AG08395 (cell line): ENCODE measurements around the gene PDZD2.
A peak's percentile ranks its signal among the peaks of the same experiment; 100 is the strongest.
"Not testable (repeated sequence)": the region's sequence is repeated elsewhere in the genome, so short reads cannot be mapped to it uniquely, and the experiment has no call there.

Experiments used
- DNase-seq: peaks from one replicate; pipeline ENCODE4 v3.0.0; 2012; ENCODE audit warnings: mixed read lengths, low spot score

PDZD2 gene

DNA sequence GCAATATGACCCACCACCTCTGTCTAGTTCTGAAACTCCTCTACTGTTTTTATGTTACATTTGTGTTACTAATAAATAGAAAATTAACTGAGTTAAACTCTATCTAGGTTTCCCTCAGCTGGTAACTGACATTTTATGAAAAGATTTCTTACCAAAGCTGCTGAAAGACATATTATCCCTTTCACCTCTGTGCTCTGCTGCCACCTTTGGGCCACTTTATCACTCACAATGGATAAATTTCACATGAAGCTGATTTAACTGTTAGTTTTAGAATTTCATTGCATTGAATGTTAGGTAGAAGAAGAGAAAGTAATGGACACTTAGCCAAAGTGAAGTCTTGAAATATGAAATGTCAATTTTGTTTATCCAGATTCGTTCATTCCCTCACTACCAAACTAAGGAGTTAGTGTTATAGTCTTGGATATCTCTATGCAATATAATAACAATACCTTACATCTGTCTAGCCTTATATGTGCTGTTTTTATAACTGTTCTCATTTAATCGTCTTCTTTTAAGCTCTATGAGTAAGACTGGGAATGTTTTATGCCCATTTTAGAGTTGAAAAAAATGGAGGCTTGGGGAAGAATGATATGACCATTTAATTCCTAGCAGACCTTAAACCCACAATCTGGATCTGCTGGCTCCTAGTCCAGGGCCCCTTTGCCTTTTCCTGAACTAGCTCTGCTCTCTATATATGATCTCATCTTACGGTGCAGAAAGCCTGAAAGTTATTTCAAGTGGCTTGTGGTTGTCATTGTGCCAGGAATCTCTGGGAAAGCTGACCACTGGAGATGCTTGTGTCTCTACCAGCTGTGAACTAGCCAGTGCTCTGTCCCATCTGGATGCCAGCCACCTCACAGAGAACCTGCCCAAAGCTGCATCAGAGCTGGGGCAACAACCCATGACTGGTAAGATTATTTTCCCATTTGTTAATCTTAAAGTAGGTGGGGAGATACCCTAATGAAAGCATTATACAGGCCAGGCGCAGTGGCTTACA, 438.1 kb downstream of the PDZD2 start:
- peak; percentile 68 for DNase-seq

DNA sequence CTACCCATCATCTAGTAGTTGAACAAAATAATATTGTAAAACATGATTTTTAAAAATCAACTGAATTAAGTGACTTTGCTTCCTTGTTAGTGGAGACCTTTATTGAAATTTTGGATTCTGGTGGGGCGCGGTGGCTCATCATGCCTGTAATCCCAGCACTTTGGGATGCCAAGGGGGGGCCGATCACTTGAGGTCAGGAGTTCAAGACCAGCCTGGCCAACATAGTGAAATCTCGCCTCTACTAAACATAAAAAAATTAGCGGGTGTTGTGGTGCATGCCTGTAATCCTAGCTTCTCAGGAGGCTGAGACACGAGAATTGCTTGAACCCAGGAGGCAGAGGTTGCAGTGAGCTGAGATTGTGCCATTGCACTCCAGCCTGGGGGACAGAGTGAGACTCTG, 439.9 kb downstream of the PDZD2 start:
- DNase-seq = not testable (repeated sequence)

DNA sequence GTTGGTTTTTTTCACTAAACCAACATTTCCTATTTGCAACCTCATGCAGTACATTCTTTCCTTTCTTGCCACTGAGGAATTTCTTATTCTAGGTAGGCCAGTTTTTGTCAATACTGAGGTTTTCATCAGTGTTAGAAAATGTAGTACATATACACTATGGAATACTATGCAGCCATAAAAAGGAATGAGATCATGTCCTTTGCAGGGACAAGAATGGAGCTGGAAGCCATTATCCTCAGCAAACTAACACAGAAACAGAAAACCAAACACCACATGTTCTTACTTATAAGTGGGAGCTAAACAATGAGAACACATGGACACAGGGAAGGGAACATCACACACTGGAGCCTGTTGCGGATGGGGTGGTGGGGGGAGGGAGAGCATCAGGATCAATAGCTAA, 441.6 kb downstream of the PDZD2 start:
- DNase-seq = not testable (repeated sequence)

- no peak for DNase-seq
These were observed 443.8 kb downstream of the PDZD2 start for GRCh38 chr5:32082701-32083100.

DNA sequence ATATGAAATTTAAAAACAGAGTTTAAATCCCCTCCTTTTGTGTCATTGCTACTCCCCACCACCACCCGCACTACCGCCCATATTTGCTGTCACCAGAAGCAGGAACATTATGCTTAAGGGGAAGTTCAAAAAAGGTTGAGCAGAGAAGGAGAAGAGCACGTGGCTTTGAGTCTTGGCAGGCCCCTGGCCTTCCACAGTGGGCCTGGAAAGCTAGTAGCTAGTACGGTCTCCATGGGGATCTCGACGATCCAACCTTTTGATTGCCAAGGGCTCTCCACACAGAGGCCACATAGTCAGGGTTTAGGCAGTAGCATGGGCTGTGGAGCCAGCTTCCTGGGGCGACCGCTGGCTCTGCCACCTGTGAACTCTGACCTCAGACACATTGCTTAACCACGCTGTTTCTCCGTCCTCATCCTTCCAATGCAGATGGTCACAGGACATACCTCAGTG, 445.1 kb downstream of the PDZD2 start:
- no peak for DNase-seq

DNA sequence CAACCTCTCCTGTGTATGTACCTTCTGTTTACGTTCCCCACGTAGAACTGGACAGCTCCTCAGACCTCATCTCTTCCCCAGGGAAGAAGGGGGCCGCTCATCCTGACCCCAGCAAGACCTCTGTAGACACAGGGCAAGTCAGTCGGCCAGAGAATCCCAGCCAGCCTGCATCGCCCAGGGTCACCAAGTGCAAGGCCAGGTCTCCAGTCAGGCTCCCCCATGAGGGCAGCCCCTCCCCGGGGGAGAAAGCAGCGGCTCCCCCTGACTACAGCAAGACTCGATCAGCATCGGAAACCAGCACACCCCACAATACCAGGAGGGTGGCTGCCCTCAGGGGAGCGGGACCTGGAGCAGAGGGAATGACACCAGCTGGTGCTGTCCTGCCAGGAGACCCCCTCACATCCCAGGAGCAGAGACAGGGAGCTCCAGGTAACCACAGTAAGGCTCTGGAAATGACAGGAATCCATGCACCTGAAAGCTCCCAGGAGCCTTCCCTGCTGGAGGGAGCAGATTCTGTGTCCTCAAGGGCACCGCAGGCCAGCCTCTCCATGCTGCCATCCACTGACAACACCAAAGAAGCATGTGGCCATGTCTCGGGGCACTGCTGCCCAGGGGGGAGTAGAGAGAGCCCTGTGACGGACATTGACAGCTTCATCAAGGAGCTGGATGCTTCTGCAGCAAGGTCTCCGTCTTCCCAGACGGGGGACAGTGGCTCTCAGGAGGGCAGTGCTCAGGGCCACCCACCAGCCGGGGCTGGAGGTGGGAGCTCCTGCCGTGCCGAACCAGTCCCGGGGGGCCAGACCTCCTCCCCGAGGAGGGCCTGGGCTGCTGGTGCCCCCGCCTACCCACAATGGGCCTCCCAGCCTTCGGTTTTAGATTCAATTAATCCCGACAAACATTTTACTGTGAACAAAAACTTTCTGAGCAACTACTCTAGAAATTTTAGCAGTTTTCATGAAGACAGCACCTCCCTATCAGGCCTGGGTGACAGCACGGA, 448.5 kb downstream of the PDZD2 start:
- DNase-seq = no peak

GRCh38 chr5:32088214-32088613, 449.3 kb downstream of the PDZD2 start:
- DNase-seq = no peak

- no peak for DNase-seq
These were observed 450.4 kb downstream of the PDZD2 start for GRCh38 chr5:32089146-32090000.

- DNase-seq = no peak
These were observed 451.3 kb downstream of the PDZD2 start for GRCh38 chr5:32090026-32090754.

- no peak for DNase-seq
These were observed 451.8 kb downstream of the PDZD2 start for GRCh38 chr5:32090755-32091128.

DNA sequence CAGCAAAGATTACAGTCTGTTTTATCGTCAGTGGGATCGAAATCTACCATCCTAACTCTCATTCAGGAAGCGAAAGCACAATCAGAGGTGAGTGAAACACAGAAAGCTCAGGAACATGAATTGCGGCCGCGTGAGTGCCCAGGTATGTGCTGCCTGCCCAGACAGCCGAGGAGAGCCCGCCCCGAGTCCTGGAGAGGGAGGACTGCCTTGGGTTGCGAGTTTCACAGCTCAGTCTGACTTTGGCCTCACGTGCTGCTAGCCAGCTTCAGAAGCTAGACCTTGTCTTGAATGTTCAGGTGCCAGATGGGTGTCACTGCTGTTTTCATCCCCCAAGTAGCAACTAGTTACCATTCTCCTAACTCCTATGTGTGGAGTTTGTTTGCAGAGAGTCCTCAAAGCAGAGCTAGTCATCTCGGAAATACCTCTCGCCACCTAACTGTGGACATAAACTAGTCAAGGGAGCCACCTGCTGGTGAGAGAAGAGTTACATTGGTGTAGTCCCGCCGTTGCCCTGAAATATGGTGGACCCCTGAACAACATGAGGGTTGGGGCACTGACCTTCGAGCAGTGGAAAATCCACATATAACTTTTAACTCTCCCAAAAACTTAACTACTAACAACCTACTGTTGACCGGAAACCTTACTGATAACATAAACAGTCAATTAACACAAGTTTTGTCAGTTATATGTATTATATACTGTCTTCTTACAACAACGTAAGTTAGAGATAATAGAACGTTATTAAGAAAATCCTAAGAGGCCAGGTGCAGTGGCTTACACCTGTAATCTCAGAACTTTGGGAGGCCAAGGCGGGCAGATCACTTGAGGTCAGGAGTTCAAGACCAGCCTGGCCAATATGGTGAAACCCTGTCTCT, 454.2 kb downstream of the PDZD2 start:
- peak; percentile 83 for DNase-seq

DNA sequence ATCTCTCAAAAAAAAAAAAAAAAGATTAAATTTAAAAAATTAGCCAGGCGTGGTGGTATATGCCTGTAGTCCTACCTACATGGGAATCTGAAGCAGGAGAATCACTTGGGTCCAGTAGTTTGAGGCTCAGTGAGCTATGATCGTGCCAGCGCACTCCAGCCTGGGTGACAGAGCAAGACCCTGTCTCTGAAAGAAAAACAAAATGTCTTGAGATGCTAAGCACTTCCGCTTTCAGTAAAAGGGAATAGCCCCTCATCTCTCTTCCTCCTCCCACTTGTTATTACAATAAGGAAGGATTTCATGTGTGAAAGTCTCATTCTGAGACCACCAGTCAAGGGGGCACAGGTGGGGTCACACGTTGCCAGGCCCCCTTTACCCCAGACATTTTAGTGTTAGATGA, 455.8 kb downstream of the PDZD2 start:
- DNase-seq = no peak

DNA sequence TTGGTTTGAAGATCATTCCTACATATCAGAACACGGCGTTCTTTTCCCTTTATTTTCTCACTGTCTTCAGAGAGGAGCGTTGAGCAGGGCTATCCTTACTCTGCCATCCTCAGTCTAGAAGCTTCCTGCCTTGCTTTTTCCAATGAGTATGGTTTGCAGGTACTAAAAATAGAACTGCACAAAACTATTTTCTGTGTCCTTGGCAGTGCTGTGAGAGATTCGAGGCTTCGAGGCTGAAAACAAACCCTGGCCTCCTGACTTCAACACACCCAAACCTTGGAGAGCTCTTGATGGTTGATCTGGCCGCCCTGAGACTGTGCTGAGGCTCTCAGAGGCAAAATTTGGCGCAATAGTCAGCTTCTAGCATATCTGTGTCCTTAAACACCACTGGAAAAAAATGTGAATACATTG, 456.3 kb downstream of the PDZD2 start:
- no peak for DNase-seq

GRCh38 chr5:32096891-32097595, 458.1 kb downstream of the PDZD2 start:
- no peak for DNase-seq

GRCh38 chr5:32098291-32098690, 459.4 kb downstream of the PDZD2 start:
- no peak for DNase-seq

DNA sequence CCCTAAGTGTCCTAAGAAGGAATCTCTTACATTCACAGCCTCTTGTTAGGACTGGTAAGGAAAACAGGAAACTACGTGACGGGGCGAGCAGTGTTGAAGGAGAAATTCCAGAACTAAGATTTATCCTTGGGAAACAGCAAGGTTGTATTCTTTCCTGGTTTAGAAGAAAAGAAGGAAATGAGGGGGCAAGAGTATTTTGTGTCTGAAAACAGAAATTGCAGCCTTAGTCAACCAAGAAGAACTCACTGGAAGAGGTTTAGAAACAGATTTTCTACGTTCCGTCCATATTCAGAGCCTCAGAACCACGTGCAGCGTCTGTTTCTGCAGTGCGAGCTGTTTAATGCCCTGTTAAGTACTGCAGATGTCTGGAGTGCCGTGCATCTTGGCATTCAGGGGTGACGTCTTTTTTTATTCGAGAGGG, 460.0 kb downstream of the PDZD2 start:
- no peak for DNase-seq

- DNase-seq = no peak
These were observed 460.6 kb downstream of the PDZD2 start for GRCh38 chr5:32099486-32100035.

DNA sequence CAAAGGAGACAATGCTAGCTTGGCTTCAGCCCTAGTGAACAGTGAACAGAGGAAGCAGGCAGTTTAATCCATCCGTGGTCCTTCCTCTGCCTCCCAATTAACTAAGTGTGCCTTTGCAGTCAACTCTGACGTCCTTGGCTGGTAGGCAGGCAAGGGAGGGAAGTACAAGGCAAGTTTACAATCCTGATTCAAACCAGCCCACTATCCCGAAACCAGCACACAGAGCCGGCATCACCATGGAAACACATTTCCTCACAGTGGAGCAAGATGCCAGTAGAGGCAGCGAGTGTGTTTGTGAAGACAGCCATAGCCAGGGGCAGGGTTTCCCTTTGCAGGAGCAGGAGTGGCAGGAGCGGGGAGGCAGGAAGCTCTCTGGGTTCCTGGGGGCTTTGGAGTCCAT, 461.3 kb downstream of the PDZD2 start:
- DNase-seq = no peak
